SJSA1 (cell line): ENCODE results near the gene CACNB4. TPM values are rescaled to one million over a fixed set of nuclear protein-coding genes. Genes with fewer than 3 reads are reported as not detected.
"Not testable (repeated sequence)": the region's sequence is repeated elsewhere in the genome, so short reads cannot be mapped to it uniquely, and the experiment has no call there.

ENCODE experiments used
- DNase-seq, 2 experiments: peaks; one replicate each; pipeline ENCODE4 v3.0.0-alpha.2; 2015 to 2020; ENCODE audit warnings: low spot score in 2 of 2, low read depth in 1 of 2
- H3K27ac ChIP-seq: fragments of 250-450 bp; sonication (Bioruptor Pico); 2 replicates; pipeline ENCODE4 v1.5.1; 2020; ENCODE audit warnings: mild to moderate bottlenecking, moderate library complexity
- H3K27me3 ChIP-seq: fragments of 250-450 bp; sonication (Bioruptor Pico); replicated peaks from 2 replicates; pipeline ENCODE4 v1.5.1; 2020; ENCODE audit warnings: mild to moderate bottlenecking, moderate library complexity
- H3K36me3 ChIP-seq: fragments of 250-450 bp; sonication (Bioruptor Pico); 2 replicates; pipeline ENCODE4 v1.5.1; 2020; ENCODE audit warnings: mild to moderate bottlenecking
- H3K4me1 ChIP-seq: fragments of 250-450 bp; sonication (Bioruptor Pico); replicated peaks from 2 replicates; pipeline ENCODE4 v1.6.1; 2021; ENCODE audit warnings: mild to moderate bottlenecking
- H3K4me3 ChIP-seq: fragments of 250-450 bp; sonication (Bioruptor Pico); 2 replicates; pipeline ENCODE4 v1.5.1; 2020; ENCODE audit warnings: mild to moderate bottlenecking
- H3K9me3 ChIP-seq: fragments of 250-450 bp; sonication (Bioruptor Pico); replicated peaks from 2 replicates; pipeline ENCODE4 v1.5.1; 2020; ENCODE audit warnings: mild to moderate bottlenecking
- total RNA-seq: library from RNA; depleted of rRNA; stranded (reverse); fragments of >200 nt; shearing (Covaris generic); gene quantifications from 2 replicates; pipeline ENCODE4 v1.2.3, GENCODE V29; 2014

The CACNB4 gene
- total RNA-seq, 1 experiment from 2014 or later = not detected

GRCh38 chr2:152099367-152100050, 665 bp upstream of the CACNB4 start:
- Histone ChIP-seq H3K36me3 (no peaks in the 10 kb centered on the region), H3K27me3 (peaks cover 65% of the 10 kb centered on the region), H3K9me3 (no peaks in the 10 kb centered on the region; the same call in 1 of the 2 replicates), H3K27ac (no peak overlapping the region), H3K4me3 (no peak overlapping the region; the same call in 1 of the 2 replicates), H3K4me1 (peaks cover 21% of the 10 kb centered on the region)
- DNase-seq = peak in 1 of 2 experiments; percentile 20

GRCh38 chr2:152097801-152098495, 896 bp downstream of the CACNB4 start:
- H3K27ac ChIP-seq = no peak overlapping the region
- peaks cover 63% of the 10 kb centered on the region for H3K27me3 ChIP-seq
- no peaks in the 10 kb centered on the region for H3K36me3 ChIP-seq
- H3K4me3 ChIP-seq = no peak overlapping the region
- no peaks in the 10 kb centered on the region; the same call in 1 of the 2 replicates for H3K9me3 ChIP-seq
- peak in 1 of 2 experiments; percentile 26 for DNase-seq
- peaks cover 21% of the 10 kb centered on the region for H3K4me1 ChIP-seq

GRCh38 chr2:152097290-152097800, 1.5 kb downstream of the CACNB4 start:
- Histone ChIP-seq H3K27ac (no peak overlapping the region), H3K27me3 (peaks cover 63% of the 10 kb centered on the region), H3K9me3 (no peaks in the 10 kb centered on the region; the same call in 1 of the 2 replicates), H3K36me3 (no peaks in the 10 kb centered on the region), H3K4me3 (no peak overlapping the region), H3K4me1 (peaks cover 21% of the 10 kb centered on the region)
- DNase-seq = peak in 1 of 2 experiments; percentile 11

GRCh38 chr2:152095146-152095545, 3.7 kb downstream of the CACNB4 start:
- peaks cover 53% of the 10 kb centered on the region for H3K27me3 ChIP-seq
- H3K4me3 ChIP-seq = no peak overlapping the region
- H3K36me3 ChIP-seq = no peaks in the 10 kb centered on the region
- H3K4me1 ChIP-seq = peaks cover 21% of the 10 kb centered on the region
- H3K27ac ChIP-seq = no peak overlapping the region
- no peak for DNase-seq
- H3K9me3 ChIP-seq = no peaks in the 10 kb centered on the region; the same call in 1 of the 2 replicates

GRCh38 chr2:152094014-152094413, 4.8 kb downstream of the CACNB4 start:
- no peak overlapping the region for H3K4me3 ChIP-seq
- H3K36me3 ChIP-seq = no peaks in the 10 kb centered on the region
- H3K4me1 ChIP-seq = peaks cover 15% of the 10 kb centered on the region
- no peaks in the 10 kb centered on the region; the same call in 1 of the 2 replicates for H3K9me3 ChIP-seq
- H3K27me3 ChIP-seq = peaks cover 41% of the 10 kb centered on the region
- DNase-seq = no peak
- H3K27ac ChIP-seq = no peak overlapping the region

- Histone ChIP-seq H3K4me1 (peaks cover 10% of the 10 kb centered on the region), H3K36me3 (no peaks in the 10 kb centered on the region), H3K27me3 (peaks cover 36% of the 10 kb centered on the region), H3K9me3 (no peaks in the 10 kb centered on the region; the same call in 1 of the 2 replicates), H3K27ac (no peak overlapping the region), H3K4me3 (no peak overlapping the region)
- no peak for DNase-seq
Observed at GRCh38 chr2:152093464-152093863, 5.4 kb downstream of the CACNB4 start.

- Histone ChIP-seq H3K27me3 (peaks cover 24% of the 10 kb centered on the region), H3K9me3 (no peaks in the 10 kb centered on the region), H3K4me3 (no peak overlapping the region), H3K4me1 (no peaks in the 10 kb centered on the region), H3K36me3 (no peaks in the 10 kb centered on the region), H3K27ac (no peak overlapping the region)
- no peak for DNase-seq
Observed at GRCh38 chr2:152092095-152092494, 6.7 kb downstream of the CACNB4 start.

GRCh38 chr2:152090726-152091125, 8.1 kb downstream of the CACNB4 start:
- H3K27me3 ChIP-seq, H3K4me3 ChIP-seq, DNase-seq, H3K36me3 ChIP-seq, H3K27ac ChIP-seq, H3K4me1 ChIP-seq, H3K9me3 ChIP-seq: not testable (repeated sequence)

- H3K4me3 ChIP-seq = no peak overlapping the region
- DNase-seq = no peak
- no peaks in the 10 kb centered on the region for H3K9me3 ChIP-seq
- no peaks in the 10 kb centered on the region for H3K36me3 ChIP-seq
- H3K27ac ChIP-seq = no peak overlapping the region
- H3K27me3 ChIP-seq = no peaks in the 10 kb centered on the region; the same call in none of the 2 replicates
- no peaks in the 10 kb centered on the region for H3K4me1 ChIP-seq
Observed at GRCh38 chr2:152089238-152089637, 9.6 kb downstream of the CACNB4 start.

- Histone ChIP-seq H3K36me3 (no peaks in the 10 kb centered on the region), H3K27me3 (no peaks in the 10 kb centered on the region; the same call in 1 of the 2 replicates), H3K4me3 (no peak overlapping the region), H3K9me3 (no peaks in the 10 kb centered on the region), H3K27ac (no peak overlapping the region), H3K4me1 (no peaks in the 10 kb centered on the region)
- DNase-seq = no peak
Observed at GRCh38 chr2:152088006-152088405, 10.8 kb downstream of the CACNB4 start.

GRCh38 chr2:152086231-152086630, 12.6 kb downstream of the CACNB4 start:
- Histone ChIP-seq H3K9me3 (no peaks in the 10 kb centered on the region), H3K27me3 (no peaks in the 10 kb centered on the region; the same call in 1 of the 2 replicates), H3K36me3 (no peaks in the 10 kb centered on the region), H3K4me1 (no peaks in the 10 kb centered on the region), H3K4me3 (no peak overlapping the region), H3K27ac (no peak overlapping the region)
- DNase-seq = no peak

- Histone ChIP-seq H3K4me1 (no peaks in the 10 kb centered on the region), H3K9me3 (no peaks in the 10 kb centered on the region), H3K36me3 (no peaks in the 10 kb centered on the region), H3K27ac (no peak overlapping the region), H3K27me3 (no peaks in the 10 kb centered on the region), H3K4me3 (no peak overlapping the region)
- DNase-seq = no peak
Observed at GRCh38 chr2:152084076-152084475, 14.8 kb downstream of the CACNB4 start.

- Histone ChIP-seq H3K4me3 (no peak overlapping the region), H3K27ac (no peak overlapping the region), H3K36me3 (no peaks in the 10 kb centered on the region), H3K9me3 (no peaks in the 10 kb centered on the region), H3K4me1 (no peaks in the 10 kb centered on the region), H3K27me3 (no peaks in the 10 kb centered on the region)
- no peak for DNase-seq
Observed at GRCh38 chr2:152083202-152083875, 15.5 kb downstream of the CACNB4 start.
